Panc1 (cell line): ENCODE measurements around the gene LRPPRC. TPM values are rescaled to one million over a fixed set of nuclear protein-coding genes. Genes with fewer than 3 reads are reported as not detected.

Experiments
- ATAC-seq: fragments of 200-7000 bp; cut with Tn5 transposase; 2 replicates; pipeline ENCODE4 v1.9.1; 2020; ENCODE audit warnings: mild to moderate bottlenecking, moderate library complexity
- BruUV-seq: library from RNA; stranded (reverse); fragments of 400-500 nt; replicated peaks from 2 replicates; lab custom pipeline; 2021; lab: Mats Ljungman, UMichigan
- CTCF ChIA-PET: fragments of 300-600 bp; sonication (Branson Sonifier 250); formaldehyde crosslinking; loops from one replicate; lab custom pipeline; 2022; ENCODE audit warnings: antibody characterized with exemption; lab: Charles Lee
- POLR2A ChIA-PET: fragments of 300-600 bp; sonication (Branson Sonifier 250); formaldehyde crosslinking; loops from one replicate; lab custom pipeline; 2022; ENCODE audit warnings: antibody characterized with exemption; lab: Charles Lee
- DNase-seq: peaks from one replicate; pipeline ENCODE4 v3.0.0-alpha.2; 2010; ENCODE audit warnings: low read depth, low spot score
- H3K27ac ChIP-seq: 2 replicates; pipeline ENCODE4 v1.5.1; 2011; ENCODE audit warnings: mild to moderate bottlenecking, low read length, inconsistent platforms
- H3K27me3 ChIP-seq: fragments of 200-500 bp; sonication (Bioruptor generic); 2 replicates; pipeline ENCODE4 v1.6.0; 2014; ENCODE audit warnings: low read length, inconsistent platforms; ENCODE audit not compliant: control insufficient read depth, insufficient read depth
- H3K36me3 ChIP-seq: fragments of 200-500 bp; sonication (Bioruptor generic); 2 replicates; pipeline ENCODE4 v1.5.1; 2014; ENCODE audit warnings: inconsistent platforms, mild to moderate bottlenecking, low read length, moderate library complexity; ENCODE audit not compliant: control insufficient read depth, insufficient read depth
- H3K4me1 ChIP-seq: 2 replicates; pipeline ENCODE4 v1.5.1; 2011; ENCODE audit warnings: inconsistent platforms, mild to moderate bottlenecking, low read length, moderate library complexity; ENCODE audit not compliant: control insufficient read depth, insufficient read depth
- H3K4me3 ChIP-seq, 2 experiments: 2 replicates each; pipeline ENCODE4 v1.5.1; 2011 to 2012; ENCODE audit warnings: low read depth in 2 of 2, low read length in 2 of 2, mild to moderate bottlenecking in 2 of 2, inconsistent platforms in 1 of 2, moderate library complexity in 1 of 2
- H3K9me3 ChIP-seq: fragments of 200-500 bp; sonication (Bioruptor generic); 2 replicates; pipeline ENCODE4 v1.5.1; 2014; ENCODE audit warnings: low read depth, mild to moderate bottlenecking, inconsistent platforms, low read length, moderate library complexity; ENCODE audit not compliant: control insufficient read depth, insufficient read depth
- CTCF ChIP-seq: fragments of 450-650 bp; IDR thresholded peaks from 2 replicates; pipeline ENCODE4 v1.5.1; 2017; ENCODE audit warnings: mild to moderate bottlenecking
- POLR2AphosphoS5 ChIP-seq: IDR thresholded peaks from 2 replicates; pipeline ENCODE4 v1.6.1; 2012; ENCODE audit warnings: mild to moderate bottlenecking, low read depth, low read length, moderate library complexity
- REST ChIP-seq, 2 experiments: IDR thresholded peaks; 2 replicates each; pipeline ENCODE4 v1.6.1; 2011 to 2012; ENCODE audit warnings: low read depth in 2 of 2, control low read depth in 1 of 2, low read length in 1 of 2, mild to moderate bottlenecking in 1 of 2, moderate library complexity in 1 of 2; ENCODE audit not compliant: insufficient read depth in 1 of 2
- SIN3A ChIP-seq: IDR thresholded peaks from 2 replicates; pipeline ENCODE4 v1.6.1; 2012; ENCODE audit warnings: low read depth, mild to moderate bottlenecking, low read length, moderate library complexity, borderline replicate concordance; ENCODE audit not compliant: insufficient read depth
- TCF7L2 ChIP-seq: IDR thresholded peaks from 2 replicates; pipeline ENCODE4 v1.6.1; 2011; ENCODE audit warnings: mild to moderate bottlenecking, low read depth, low read length, inconsistent platforms
- in situ Hi-C: cut with HindIII; loops from 2 replicates; pipeline ENCODE4 v1.10.0; 2016; ENCODE audit warnings: low sequenced_read_pairs, low pct_unique_long_range_greater_than_20kb
- intact Hi-C: fragments of 100-400 bp; cut with micrococcal nuclease; formaldehyde crosslinking; loops from one replicate; pipeline ENCODE4 v1.10.0; 2022; ENCODE audit not compliant: unreplicated experiment
- total RNA-seq: library from RNA; stranded (reverse); gene quantifications from one replicate; pipeline ENCODE4 v1.2.1, GENCODE V29; 2021; ENCODE audit not compliant: unreplicated experiment

LRPPRC gene
- total RNA-seq, 1 experiment from 2014 or later, result 207 TPM

- TF ChIP-seq TCF7L2, result no peak
- no peak for TF ChIP-seq POLR2AphosphoS5
- TF ChIP-seq SIN3A, result no peak
- TF ChIP-seq CTCF, result no peak
- TF ChIP-seq REST (IDR thresholded peaks at IDR 0.05; ENCODE audit: insufficient read depth in 1 of 2, low read depth in 2 of 2, low read length in 1 of 2), result no peak
- Histone ChIP-seq H3K9me3 (no peaks in the 10 kb centered on the region), H3K4me3 (no peak overlapping the region), H3K27me3 (no peaks in the 10 kb centered on the region), H3K27ac (no peak overlapping the region), H3K4me1 (no peaks in the 10 kb centered on the region; the same call in 1 of the 2 replicates), H3K36me3 (no peaks in the 10 kb centered on the region)
- ChIA-PET CTCF (no interaction called here), POLR2A (no interaction called here)
- no peak for ATAC-seq
- no peak for DNase-seq
- intact Hi-C loops, result no loop called here
- BruUV-seq, result no TSS peak
- in situ Hi-C loops, result no loop called here
Observed at GRCh38 chr2:43842866-43843226, 152.9 kb downstream of the LRPPRC start.

- intact Hi-C loops, result no loop called here
- BruUV-seq, result no TSS peak
- Histone ChIP-seq H3K27me3 (no peaks in the 10 kb centered on the region), H3K36me3 (no peaks in the 10 kb centered on the region), H3K27ac (no peak overlapping the region), H3K9me3 (no peaks in the 10 kb centered on the region), H3K4me1 (no peaks in the 10 kb centered on the region), H3K4me3 (no peak overlapping the region)
- ChIA-PET CTCF (interaction anchor here (0.6 kb wide), 2 partner anchors 13 to 265 kb away, joined by 3 to 6 read pairs; no protein-coding TSS in a partner anchor), POLR2A (no interaction called here)
- in situ Hi-C loops, result no loop called here
- ATAC-seq (no peak), DNase-seq (no peak)
- TF ChIP-seq TCF7L2 (no peak), POLR2AphosphoS5 (no peak), SIN3A (no peak), REST (IDR thresholded peaks at IDR 0.05; ENCODE audit: insufficient read depth in 1 of 2, low read depth in 2 of 2, low read length in 1 of 2) (no peak), CTCF (no peak)
Observed at GRCh38 chr2:43841949-43842865, 153.6 kb downstream of the LRPPRC start.
